HepG2 (cell line): ENCODE measurements around the gene SULT6B1. TPM values are rescaled to one million over a fixed set of nuclear protein-coding genes. Genes with fewer than 3 reads are reported as not detected.

Experiments
- ARID5B ChIP-seq: IDR thresholded peaks from 2 replicates; pipeline ENCODE4 v1.4.0; 2020; ENCODE audit warnings: mild to moderate bottlenecking, missing genetic modification reagents
- ASH2L ChIP-seq: fragments of 300-600, 200-600 bp; sonication (generic); IDR thresholded peaks from 2 replicates; pipeline ENCODE4 v1.7.0; 2017; ENCODE audit warnings: low read depth, mild to moderate bottlenecking, moderate library complexity, mixed read lengths, low read length; ENCODE audit not compliant: insufficient read length
- ERF ChIP-seq: IDR thresholded peaks from 2 replicates; pipeline ENCODE4 v1.6.1; 2018; ENCODE audit warnings: missing biosample characterization, missing genetic modification reagents
- HNF4G ChIP-seq, 2 experiments: sonication (generic) in 1 of 2; formaldehyde crosslinking in 1 of 2; IDR thresholded peaks; 2 replicates each; pipeline versions ENCODE4 v1.4.0 to v1.6.1; 2011 to 2020; ENCODE audit warnings: borderline replicate concordance in 2 of 2, low read depth in 2 of 2, mild to moderate bottlenecking in 2 of 2, low read length in 1 of 2, missing genetic modification reagents in 1 of 2, moderate library complexity in 1 of 2
- MXI1 ChIP-seq: IDR thresholded peaks from 3 replicates; pipeline ENCODE4 v1.6.1; 2012; ENCODE audit warnings: low read depth, low read length, inconsistent platforms, borderline replicate concordance
- RAD21 ChIP-seq: fragments of 450-650 bp; formaldehyde crosslinking; IDR thresholded peaks from 2 replicates; pipeline ENCODE4 v1.5.0; 2020; ENCODE audit warnings: mild to moderate bottlenecking
- RFXAP ChIP-seq: sonication (generic); formaldehyde crosslinking; IDR thresholded peaks from 2 replicates; pipeline ENCODE4 v1.4.0; 2020; ENCODE audit warnings: missing genetic modification reagents, borderline replicate concordance
- RXRB ChIP-seq: IDR thresholded peaks from 2 replicates; pipeline ENCODE4 v1.6.1; 2016; ENCODE audit warnings: borderline replicate concordance, missing genetic modification reagents, missing compliant biosample characterization
- SMYD3 ChIP-seq: sonication (generic); formaldehyde crosslinking; IDR thresholded peaks from 2 replicates; pipeline ENCODE4 v1.8.1; 2023; ENCODE audit warnings: mild to moderate bottlenecking, missing genetic modification reagents
- SNAPC2 ChIP-seq: sonication (generic); formaldehyde crosslinking; IDR thresholded peaks from 2 replicates; pipeline ENCODE4 v1.8.1; 2022; ENCODE audit warnings: mild to moderate bottlenecking, missing genetic modification reagents
- STAG1 ChIP-seq: sonication (generic); formaldehyde crosslinking; IDR thresholded peaks from 2 replicates; pipeline ENCODE4 v1.4.0; 2020; ENCODE audit warnings: missing genetic modification reagents
- TARDBP ChIP-seq: sonication (generic); formaldehyde crosslinking; IDR thresholded peaks from 2 replicates; pipeline ENCODE4 v1.8.0; 2022; ENCODE audit warnings: mild to moderate bottlenecking, missing genetic modification reagents
- ZBTB26 ChIP-seq: IDR thresholded peaks from 2 replicates; pipeline ENCODE4 v1.6.1; 2016; ENCODE audit warnings: missing compliant biosample characterization, missing genetic modification reagents, borderline replicate concordance
- ZNF354B ChIP-seq: sonication (generic); formaldehyde crosslinking; IDR thresholded peaks from 2 replicates; pipeline ENCODE4 v1.8.0; 2022; ENCODE audit warnings: mild to moderate bottlenecking, missing genetic modification reagents
- ZNF460 ChIP-seq: sonication (generic); formaldehyde crosslinking; IDR thresholded peaks from 2 replicates; pipeline ENCODE4 v1.5.1; 2020; ENCODE audit warnings: missing genetic modification reagents, mild to moderate bottlenecking, borderline replicate concordance
- ZNF513 ChIP-seq: sonication (generic); formaldehyde crosslinking; conservative IDR thresholded peaks from 2 replicates; pipeline ENCODE4 v1.5.0; 2020; ENCODE audit warnings: missing genetic modification reagents
- ZNF557 ChIP-seq: sonication (generic); formaldehyde crosslinking; IDR thresholded peaks from 2 replicates; pipeline ENCODE4 v1.4.0; 2020; ENCODE audit warnings: missing genetic modification reagents
- polyA plus RNA-seq, 8 experiments: library from polyadenylated mRNA; depleted of rRNA in 3 of 8; stranded (reverse) in 7 of 8; unstranded in 1 of 8; fragments of >200 nt; fragmentation: Illumina TruSeq in 4 of 8; extraction: Trizol in 4 of 8; gene quantifications; 2 replicates each; pipeline versions ENCODE4 v1.2.1 to v1.2.3, GENCODE V29; 2011 to 2016; ENCODE audit warnings: low read depth in 4 of 8, missing spikeins in 1 of 8, mixed read lengths in 1 of 8; ENCODE audit not compliant: insufficient read depth in 1 of 8
- total RNA-seq, 5 experiments: library from RNA; depleted of rRNA; stranded (reverse); fragments of >200 nt; fragmentation: Illumina TruSeq; extraction: Trizol; gene quantifications; 2 replicates each; pipeline ENCODE4 v1.2.3, GENCODE V29; 2016; ENCODE audit warnings: low read depth in 1 of 5
- TF ChIP-seq, protein P1 (sequence below): sonication (generic); formaldehyde crosslinking; IDR thresholded peaks from 2 replicates; pipeline ENCODE4 v1.5.1; 2020; ENCODE audit warnings: mild to moderate bottlenecking, missing genetic modification reagents

SULT6B1 gene
- total and polyA plus RNA-seq, 2 of the 13 experiments (the other 11 are each of a cell fraction or from before 2014, with no cell fraction given) = not detected

GRCh38 chr2:37168217-37168981 is 20.1 kb downstream of the SULT6B1 start (continued):
- no peak for TF ChIP-seq ZNF513 (CRISPR knock-in tag)
- peak; percentile 78 for TF ChIP-seq STAG1 (CRISPR knock-in tag)
- TF ChIP-seq RXRB (CRISPR knock-in tag) = 0 out of 2 replicates have a peak, but pooled peaks have one; percentile 18
- peak; percentile 74 for TF ChIP-seq RAD21 (CRISPR knock-in tag)
- peak; percentile 47; the same call in 1 of the 2 replicates for TF ChIP-seq ARID5B (CRISPR knock-in tag)
- 0 out of 2 replicates have a peak, but pooled peaks have one; percentile 54 for TF ChIP-seq SNAPC2 (CRISPR knock-in tag)
- TF ChIP-seq SMYD3 (CRISPR knock-in tag) = no peak
- TF ChIP-seq ZBTB26 (CRISPR knock-in tag) = 0 out of 2 replicates have a peak, but pooled peaks have one; percentile 27
- no peak for TF ChIP-seq RFXAP (CRISPR knock-in tag)
- TF ChIP-seq MXI1 = no peak
- TF ChIP-seq ZNF354B (CRISPR knock-in tag) = no peak
- TF ChIP-seq, protein P1, sequence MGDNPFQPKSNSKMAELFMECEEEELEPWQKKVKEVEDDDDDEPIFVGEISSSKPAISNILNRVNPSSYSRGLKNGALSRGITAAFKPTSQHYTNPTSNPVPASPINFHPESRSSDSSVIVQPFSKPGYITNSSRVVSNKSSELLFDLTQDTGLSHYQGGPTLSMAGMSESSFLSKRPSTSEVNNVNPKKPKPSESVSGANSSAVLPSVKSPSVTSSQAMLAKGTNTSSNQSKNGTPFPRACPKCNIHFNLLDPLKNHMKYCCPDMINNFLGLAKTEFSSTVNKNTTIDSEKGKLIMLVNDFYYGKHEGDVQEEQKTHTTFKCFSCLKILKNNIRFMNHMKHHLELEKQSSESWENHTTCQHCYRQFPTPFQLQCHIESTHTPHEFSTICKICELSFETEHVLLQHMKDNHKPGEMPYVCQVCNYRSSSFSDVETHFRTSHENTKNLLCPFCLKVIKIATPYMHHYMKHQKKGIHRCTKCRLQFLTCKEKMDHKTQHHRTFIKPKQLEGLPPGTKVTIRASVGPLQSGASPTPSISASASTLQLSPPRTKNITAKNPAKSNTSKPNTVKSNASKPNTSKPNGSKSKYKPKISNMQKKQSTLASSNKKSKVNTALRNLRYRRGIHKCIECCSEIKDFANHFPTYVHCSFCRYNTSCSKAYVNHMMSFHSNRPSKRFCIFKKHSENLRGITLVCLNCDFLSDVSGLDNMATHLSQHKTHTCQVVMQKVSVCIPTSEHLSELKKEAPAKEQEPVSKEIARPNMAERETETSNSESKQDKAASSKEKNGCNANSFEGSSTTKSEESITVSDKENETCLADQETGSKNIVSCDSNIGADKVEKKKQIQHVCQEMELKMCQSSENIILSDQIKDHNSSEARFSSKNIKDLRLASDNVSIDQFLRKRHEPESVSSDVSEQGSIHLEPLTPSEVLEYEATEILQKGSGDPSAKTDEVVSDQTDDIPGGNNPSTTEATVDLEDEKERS = no peak
- no peak for TF ChIP-seq ZNF557 (CRISPR knock-in tag)
- TF ChIP-seq TARDBP (CRISPR knock-in tag) = 0 out of 2 replicates have a peak, but pooled peaks have one; percentile 29
- peak; percentile 77; the same call in 1 of the 2 replicates for TF ChIP-seq ZNF460 (CRISPR knock-in tag)
- TF ChIP-seq ERF (CRISPR knock-in tag) = no peak
- peak; percentile 16 for TF ChIP-seq ASH2L
- no peak for TF ChIP-seq HNF4G (IDR thresholded peaks at IDR 0.05; ENCODE audit: borderline replicate concordance, low read depth, low read length)
- no peak for TF ChIP-seq HNF4G (CRISPR knock-in tag; IDR thresholded peaks at IDR 0.05; ENCODE audit: borderline replicate concordance, low read depth)
